Retinal pigment epithelial cell (primary cell): ENCODE results near the gene RTP3.
"Not testable (repeated sequence)": the region's sequence is repeated elsewhere in the genome, so short reads cannot be mapped to it uniquely, and the experiment has no call there.

Experiments
- DNase-seq: peaks from one replicate; pipeline ENCODE4 v3.0.0-alpha.2; 2010; ENCODE audit warnings: low read depth
- H3K4me3 ChIP-seq: 2 replicates; pipeline ENCODE4 v1.5.1; 2011; ENCODE audit warnings: mild to moderate bottlenecking, low read length, control low read depth, moderate library complexity
- TF ChIP-seq, protein P1 (sequence below): conservative IDR thresholded peaks from 2 replicates; pipeline ENCODE4 v1.5.1; 2011; ENCODE audit warnings: low read depth, low read length, control low read depth, inconsistent platforms

The RTP3 gene

DNA sequence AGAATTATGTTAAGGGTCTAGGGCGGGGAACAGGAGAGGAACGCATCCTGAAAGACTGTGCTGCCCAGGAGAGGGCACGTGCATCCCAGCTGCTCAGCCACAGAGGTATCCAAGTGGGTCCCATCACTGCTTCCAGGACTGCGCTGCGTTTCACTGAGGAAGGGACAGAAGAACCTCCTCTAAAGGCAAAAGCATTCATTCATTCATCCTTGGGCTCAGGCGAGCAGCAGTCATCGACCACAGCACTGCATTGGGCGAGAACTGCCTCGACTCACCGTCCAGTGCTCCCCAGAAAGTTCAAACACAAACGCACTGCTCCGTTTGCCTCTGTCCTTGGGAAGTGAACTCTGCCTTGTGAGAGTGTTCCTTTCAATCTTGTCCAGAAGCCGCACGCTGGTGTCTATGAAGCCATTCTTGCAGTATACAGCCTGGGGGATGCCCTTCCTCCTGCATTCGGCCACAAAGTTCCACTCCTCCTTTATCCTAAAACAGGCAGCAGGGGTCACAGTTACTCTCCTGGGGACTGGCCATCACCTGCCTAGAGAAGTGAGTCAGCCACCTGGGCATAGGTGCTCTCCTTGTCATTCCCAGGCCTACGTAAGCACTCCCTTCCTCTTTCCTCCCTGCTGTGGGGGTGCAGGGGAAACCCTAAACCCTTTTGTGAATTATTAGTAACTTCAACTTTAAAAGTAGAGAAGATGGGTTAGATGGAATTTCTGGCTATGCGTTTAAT is 47.2 kb downstream of the RTP3 start:
- no peak for DNase-seq
- H3K4me3 ChIP-seq = no peak overlapping the region
- TF ChIP-seq, protein P1, sequence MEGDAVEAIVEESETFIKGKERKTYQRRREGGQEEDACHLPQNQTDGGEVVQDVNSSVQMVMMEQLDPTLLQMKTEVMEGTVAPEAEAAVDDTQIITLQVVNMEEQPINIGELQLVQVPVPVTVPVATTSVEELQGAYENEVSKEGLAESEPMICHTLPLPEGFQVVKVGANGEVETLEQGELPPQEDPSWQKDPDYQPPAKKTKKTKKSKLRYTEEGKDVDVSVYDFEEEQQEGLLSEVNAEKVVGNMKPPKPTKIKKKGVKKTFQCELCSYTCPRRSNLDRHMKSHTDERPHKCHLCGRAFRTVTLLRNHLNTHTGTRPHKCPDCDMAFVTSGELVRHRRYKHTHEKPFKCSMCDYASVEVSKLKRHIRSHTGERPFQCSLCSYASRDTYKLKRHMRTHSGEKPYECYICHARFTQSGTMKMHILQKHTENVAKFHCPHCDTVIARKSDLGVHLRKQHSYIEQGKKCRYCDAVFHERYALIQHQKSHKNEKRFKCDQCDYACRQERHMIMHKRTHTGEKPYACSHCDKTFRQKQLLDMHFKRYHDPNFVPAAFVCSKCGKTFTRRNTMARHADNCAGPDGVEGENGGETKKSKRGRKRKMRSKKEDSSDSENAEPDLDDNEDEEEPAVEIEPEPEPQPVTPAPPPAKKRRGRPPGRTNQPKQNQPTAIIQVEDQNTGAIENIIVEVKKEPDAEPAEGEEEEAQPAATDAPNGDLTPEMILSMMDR = no peak

DNA sequence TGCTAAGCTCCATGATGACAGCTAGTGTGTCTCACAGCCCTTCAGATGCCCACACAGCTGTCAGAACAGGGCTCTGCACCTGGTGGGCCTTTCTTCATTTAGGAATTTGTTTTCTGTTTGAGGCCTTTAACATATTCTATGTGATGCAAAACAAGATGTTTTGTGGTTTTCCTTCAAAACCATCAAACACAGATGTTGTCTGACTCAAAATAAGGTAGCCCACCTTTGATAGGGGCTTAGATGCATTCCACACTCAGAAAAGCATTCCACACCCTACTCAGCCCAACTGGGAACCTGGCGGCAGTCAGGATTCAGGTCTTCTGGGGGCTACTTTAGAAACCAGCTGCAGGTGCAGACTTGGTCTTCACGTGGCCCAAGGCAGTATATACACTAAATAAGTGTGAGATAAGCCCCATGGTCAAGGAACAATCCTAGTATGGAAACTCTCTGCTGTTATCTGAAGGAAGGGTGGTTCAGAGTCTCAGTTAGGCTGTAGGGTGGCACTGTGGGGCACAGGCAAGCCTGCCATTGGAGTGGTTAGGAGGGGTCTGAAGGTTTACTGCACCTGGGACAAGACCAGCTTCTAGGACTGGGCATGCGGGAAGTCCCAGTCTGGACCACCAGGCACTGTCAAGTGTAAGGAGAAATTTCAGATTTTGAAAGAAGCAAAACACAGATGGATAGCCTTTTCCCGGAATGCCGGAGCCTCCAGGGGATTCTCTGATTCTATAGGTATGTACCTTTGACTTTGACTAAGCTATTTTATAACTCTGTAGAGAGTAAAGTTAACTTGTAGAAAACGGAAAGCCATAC is 48.2 kb downstream of the RTP3 start:
- no peak for DNase-seq
- no peak overlapping the region for H3K4me3 ChIP-seq
- TF ChIP-seq, protein P1 = no peak

- TF ChIP-seq, protein P1 = no peak
- H3K4me3 ChIP-seq = no peak overlapping the region
- no peak for DNase-seq
Measured at GRCh38 chr3:46546896-46547440, 49.2 kb downstream of the RTP3 start.

DNA sequence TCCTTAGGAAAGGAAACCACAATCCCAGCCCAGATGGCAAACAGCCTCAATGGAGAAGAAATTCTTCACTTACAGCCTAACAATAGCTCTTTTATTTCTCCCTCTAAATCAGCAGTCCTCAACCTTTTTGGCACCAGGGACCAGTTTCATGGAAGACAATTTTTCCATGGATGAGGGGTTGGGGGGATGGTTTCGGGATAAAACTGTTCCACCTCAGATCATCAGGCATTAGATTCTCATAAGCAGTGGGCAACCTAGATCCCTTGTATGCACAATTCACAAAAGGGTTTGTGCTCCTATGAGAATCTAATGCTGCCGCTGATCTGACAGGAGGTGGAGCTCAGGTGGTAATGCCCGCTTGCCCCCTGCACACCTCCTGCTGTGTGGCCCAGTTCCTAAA is 50.8 kb downstream of the RTP3 start:
- not testable (repeated sequence) for DNase-seq, H3K4me3 ChIP-seq

DNA sequence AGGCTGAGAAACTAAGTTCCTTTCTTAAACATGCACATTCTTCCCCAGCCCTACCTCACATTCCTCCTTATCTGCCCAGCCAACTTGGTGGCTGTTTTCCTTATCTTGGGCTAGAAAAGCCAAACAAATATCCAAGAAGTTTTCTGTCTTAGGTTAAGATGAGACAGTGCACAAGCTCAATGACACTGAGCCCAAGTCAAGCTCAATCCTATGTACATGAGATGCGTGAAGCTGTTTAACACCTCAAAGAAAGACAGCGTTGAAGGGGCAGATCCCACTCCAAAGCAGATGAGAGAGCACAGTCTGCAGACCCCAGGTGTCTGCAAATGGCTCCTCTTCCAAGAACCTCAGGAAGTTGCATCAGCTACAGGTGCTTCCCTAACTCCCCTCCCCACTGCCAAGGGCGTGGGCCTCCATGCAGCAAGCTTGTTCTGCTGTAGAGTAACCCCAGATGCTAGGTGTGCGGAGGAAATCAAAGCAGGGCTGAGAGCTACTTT is 51.7 kb downstream of the RTP3 start:
- TF ChIP-seq, protein P1 = no peak
- no peak for DNase-seq
- H3K4me3 ChIP-seq = no peak overlapping the region

- TF ChIP-seq, protein P1 = no peak
- DNase-seq = no peak
Measured at GRCh38 chr3:46549989-46550388, 52.2 kb downstream of the RTP3 start.

More at GRCh38 chr3:46549989-46550388, 52.2 kb downstream of the RTP3 start:
- H3K4me3 ChIP-seq = no peak overlapping the region
